Pancreas (tissue), 10 donors: Measurements from ENCODE around the gene GLT8D2. TPM values are rescaled to one million over a fixed set of nuclear protein-coding genes. Genes with fewer than 3 reads are reported as not detected.
"Not testable (repeated sequence)": the region's sequence is repeated elsewhere in the genome, so short reads cannot be mapped to it uniquely, and the experiment has no call there.

Experiments
- ATAC-seq, 4 donors: fragments of 200-7000 bp; cut with Tn5 transposase; one replicate each; pipeline versions ENCODE4 v1.8.0 to v1.9.1; 2020; ENCODE audit warnings: mild to moderate bottlenecking in 4 of 4, moderate library complexity in 4 of 4
- DNase-seq, 6 donors: peaks; one replicate each; pipeline ENCODE4 v3.0.0-alpha.2; 2020
- FAIRE-seq: peaks from 2 replicates; lab custom pipeline; 2012; peaks lifted over from hg19 to GRCh38; lab: Jason Lieb, UNC
- H3K27ac ChIP-seq, 4 donors: fragments of 200-600 bp; sonication (generic); 1 replicate in 3 of 4; 2 replicates in 1 of 4; pipeline versions ENCODE4 v1.5.0 to v1.8.0; 2020
- H3K27me3 ChIP-seq, 4 donors: fragments of 200-600 bp; one replicate each; pipeline ENCODE4 v1.8.0; 2021
- H3K36me3 ChIP-seq, 3 donors: fragments of 200-600 bp; sonication (generic) in 1 of 3; one replicate each; pipeline versions ENCODE4 v1.5.0 to v1.8.0; 2020 to 2021
- H3K4me1 ChIP-seq, 3 donors: fragments of 200-600 bp; one replicate each; pipeline ENCODE4 v1.8.0; 2021
- H3K4me3 ChIP-seq, 4 donors: fragments of 200-600 bp; sonication (generic) in 2 of 4; one replicate each; pipeline versions ENCODE4 v1.5.0 to v1.8.0; 2020 to 2021
- H3K9me3 ChIP-seq, 4 donors: fragments of 200-600 bp; one replicate each; pipeline ENCODE4 v1.8.0; 2021
- WGBS, 2 donors: extraction: QIAGEN DNeasy Blood & Tissue Kit; methylation state at CpG; one replicate each; pipeline ENCODE4 v1.1.7; 2013; 5-methylcytosine and 5-hydroxymethylcytosine counted together
- intact Hi-C, 3 donors: fragments of 100-400 bp; cut with DNase I; formaldehyde crosslinking; loops; one replicate each; pipeline versions ENCODE4 v1.11.1 to v1.14.2; 2022
- polyA plus RNA-seq, 2 donors: library from polyadenylated mRNA; stranded (reverse); fragments of 200-250 nt; gene quantifications; one replicate each; pipeline ENCODE4 v1.2.3, GENCODE V29; 2013
- total RNA-seq, 6 donors: library from RNA; stranded (reverse); fragmentation: NEBNext Ultra II Directional in 4 of 6; extraction: Animal tissue kit (Norgen Biotek cat#: 25700) in 4 of 6; gene quantifications; one replicate each; pipeline versions ENCODE4 v1.2.1 to v1.2.4, GENCODE V29; 2021 to 2023
- TF ChIP-seq, protein P1 (sequence below), 4 donors: fragments of 200-600 bp; sonication (generic) in 3 of 4; IDR thresholded peaks; one replicate each; pipeline versions ENCODE4 v1.5.0 to v1.8.0; 2021; ENCODE audit warnings: antibody characterized with exemption in 4 of 4
- donor health status: healthy with polysubstance abuse.
- donor health status: DM: no; HTN: no; CAD: no; lungs with moderate emphysema.
- donor health status: DM: no; HTN: no; CAD: no.
- donor health status: control.
- donor health status: control.
- donor health status: Bipolar disorder and iron deficiency.
- donor health status: DM: yes; HTN: yes; CAD: no.
- donor health status: DM: no; HTN: no; CAD: no.
- donor health status: DM: no; HTN: no; CAD: no.
- donor health status: DM: yes; HTN: yes; CAD: no.

Gene GLT8D2
- total and polyA plus RNA-seq, 8 donors, result 0.32 to 5.3 (median 2.3) TPM

DNA sequence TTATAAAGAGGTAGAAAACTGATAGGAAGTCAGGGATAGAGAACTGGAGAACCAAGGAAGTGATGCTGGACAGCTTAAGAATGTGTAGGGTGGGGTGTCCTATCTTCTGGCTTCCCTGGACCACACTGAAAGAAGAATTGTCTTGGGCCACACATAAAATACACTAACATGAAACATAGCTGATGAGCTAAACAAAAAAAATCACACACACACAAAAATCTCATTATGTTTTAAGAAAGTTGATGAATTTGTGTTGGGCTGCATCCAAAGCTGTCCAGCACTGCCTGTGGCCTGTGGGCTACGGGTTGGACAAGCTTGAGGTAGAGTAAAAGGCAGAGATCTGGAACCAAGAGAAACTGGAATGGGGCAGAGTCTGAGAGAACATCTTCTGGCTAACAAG lies 7.4 kb downstream of the GLT8D2 start:
- intact Hi-C loops, result no loop called here
- 63 to 95% methylated on average over 1 of the region's 1 CpG for WGBS, 2 donors
- no peaks in the 10 kb centered on the region for H3K36me3 ChIP-seq
- H3K4me1 ChIP-seq, result no peaks in the 10 kb centered on the region
- H3K27ac ChIP-seq, result no peak overlapping the region
- ATAC-seq, result no peak
- FAIRE-seq, result no peak
- H3K27me3 ChIP-seq, result no peaks in the 10 kb centered on the region
- no peaks in the 10 kb centered on the region for H3K9me3 ChIP-seq
- no peak overlapping the region for H3K4me3 ChIP-seq
- TF ChIP-seq, protein P1, sequence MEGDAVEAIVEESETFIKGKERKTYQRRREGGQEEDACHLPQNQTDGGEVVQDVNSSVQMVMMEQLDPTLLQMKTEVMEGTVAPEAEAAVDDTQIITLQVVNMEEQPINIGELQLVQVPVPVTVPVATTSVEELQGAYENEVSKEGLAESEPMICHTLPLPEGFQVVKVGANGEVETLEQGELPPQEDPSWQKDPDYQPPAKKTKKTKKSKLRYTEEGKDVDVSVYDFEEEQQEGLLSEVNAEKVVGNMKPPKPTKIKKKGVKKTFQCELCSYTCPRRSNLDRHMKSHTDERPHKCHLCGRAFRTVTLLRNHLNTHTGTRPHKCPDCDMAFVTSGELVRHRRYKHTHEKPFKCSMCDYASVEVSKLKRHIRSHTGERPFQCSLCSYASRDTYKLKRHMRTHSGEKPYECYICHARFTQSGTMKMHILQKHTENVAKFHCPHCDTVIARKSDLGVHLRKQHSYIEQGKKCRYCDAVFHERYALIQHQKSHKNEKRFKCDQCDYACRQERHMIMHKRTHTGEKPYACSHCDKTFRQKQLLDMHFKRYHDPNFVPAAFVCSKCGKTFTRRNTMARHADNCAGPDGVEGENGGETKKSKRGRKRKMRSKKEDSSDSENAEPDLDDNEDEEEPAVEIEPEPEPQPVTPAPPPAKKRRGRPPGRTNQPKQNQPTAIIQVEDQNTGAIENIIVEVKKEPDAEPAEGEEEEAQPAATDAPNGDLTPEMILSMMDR (IDR thresholded peaks at IDR 0.05), result no peak
- no peak for DNase-seq

DNA sequence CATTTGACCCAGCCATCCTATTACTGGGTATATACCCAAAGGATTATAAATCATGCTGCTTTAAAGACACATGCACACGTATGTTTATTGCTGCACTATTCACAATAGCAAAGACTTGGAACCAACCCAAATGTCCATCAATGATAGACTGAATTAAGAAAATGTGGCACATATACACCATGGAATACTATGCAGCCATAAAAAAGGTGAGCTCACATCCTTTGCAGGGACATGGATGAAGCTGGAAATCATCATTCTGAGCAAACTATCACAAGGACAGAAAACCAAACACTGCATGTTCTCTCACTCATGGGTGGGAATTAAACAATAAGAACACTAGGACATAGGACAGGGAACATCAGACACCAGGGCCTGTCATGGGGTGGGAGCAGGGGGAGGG lies 10.2 kb downstream of the GLT8D2 start:
- H3K36me3 ChIP-seq, H3K4me1 ChIP-seq, H3K9me3 ChIP-seq, intact Hi-C loops, H3K27ac ChIP-seq, H3K4me3 ChIP-seq, FAIRE-seq, DNase-seq, H3K27me3 ChIP-seq, ATAC-seq: not testable (repeated sequence)
- 72 to 77% methylated on average over 1 of the region's 1 CpG for WGBS, 2 donors

DNA sequence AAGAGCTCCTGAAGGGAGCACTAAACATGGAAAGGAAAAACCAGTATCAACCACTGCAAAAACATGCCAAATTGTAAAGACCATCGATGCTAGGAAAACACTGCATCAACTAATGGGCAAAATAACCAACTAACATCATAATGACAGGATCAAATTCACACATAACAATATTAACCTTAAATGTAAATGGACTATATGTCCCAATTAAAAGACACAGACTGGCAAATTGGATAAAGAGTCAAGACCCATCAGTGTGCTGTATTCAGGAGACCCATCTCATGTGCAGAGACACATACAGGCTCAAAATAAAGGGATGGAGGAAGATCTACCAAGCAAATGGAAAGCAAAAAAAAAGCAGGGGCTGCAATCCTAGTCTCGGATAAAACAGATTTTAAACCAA lies 13.8 kb downstream of the GLT8D2 start:
- ATAC-seq, H3K9me3 ChIP-seq, H3K4me1 ChIP-seq, H3K36me3 ChIP-seq, DNase-seq, FAIRE-seq, H3K27ac ChIP-seq, intact Hi-C loops, H3K4me3 ChIP-seq, H3K27me3 ChIP-seq: not testable (repeated sequence)
- WGBS, 2 donors, result 74 to 84% methylated on average over 2 of the region's 2 CpGs

DNA sequence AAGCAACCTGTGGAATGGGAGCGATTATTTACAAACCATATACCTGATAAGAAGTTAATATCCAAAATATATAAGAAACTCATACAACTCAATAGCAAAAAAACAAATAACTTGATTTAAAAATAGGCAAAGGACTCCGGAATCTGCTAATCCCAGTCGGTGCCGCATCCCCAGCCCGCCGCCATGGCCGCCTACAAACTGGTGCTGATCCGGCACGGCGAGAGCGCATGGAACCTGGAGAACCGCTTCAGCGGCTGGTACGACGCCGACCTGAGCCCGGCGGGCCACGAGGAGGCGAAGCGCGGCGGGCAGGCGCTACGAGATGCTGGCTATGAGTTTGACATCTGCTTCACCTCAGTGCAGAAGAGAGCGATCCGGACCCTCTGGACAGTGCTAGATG lies 19.4 kb downstream of the GLT8D2 start:
- WGBS, 2 donors, result 81 to 91% methylated on average over 7 to 10 of the region's 27 CpGs
- DNase-seq, H3K27ac ChIP-seq, FAIRE-seq, H3K27me3 ChIP-seq, intact Hi-C loops, H3K9me3 ChIP-seq, H3K4me3 ChIP-seq, H3K4me1 ChIP-seq, H3K36me3 ChIP-seq: not testable (repeated sequence)
- peak in 2 of 4 donors; percentile 26 to 51 for ATAC-seq

DNA sequence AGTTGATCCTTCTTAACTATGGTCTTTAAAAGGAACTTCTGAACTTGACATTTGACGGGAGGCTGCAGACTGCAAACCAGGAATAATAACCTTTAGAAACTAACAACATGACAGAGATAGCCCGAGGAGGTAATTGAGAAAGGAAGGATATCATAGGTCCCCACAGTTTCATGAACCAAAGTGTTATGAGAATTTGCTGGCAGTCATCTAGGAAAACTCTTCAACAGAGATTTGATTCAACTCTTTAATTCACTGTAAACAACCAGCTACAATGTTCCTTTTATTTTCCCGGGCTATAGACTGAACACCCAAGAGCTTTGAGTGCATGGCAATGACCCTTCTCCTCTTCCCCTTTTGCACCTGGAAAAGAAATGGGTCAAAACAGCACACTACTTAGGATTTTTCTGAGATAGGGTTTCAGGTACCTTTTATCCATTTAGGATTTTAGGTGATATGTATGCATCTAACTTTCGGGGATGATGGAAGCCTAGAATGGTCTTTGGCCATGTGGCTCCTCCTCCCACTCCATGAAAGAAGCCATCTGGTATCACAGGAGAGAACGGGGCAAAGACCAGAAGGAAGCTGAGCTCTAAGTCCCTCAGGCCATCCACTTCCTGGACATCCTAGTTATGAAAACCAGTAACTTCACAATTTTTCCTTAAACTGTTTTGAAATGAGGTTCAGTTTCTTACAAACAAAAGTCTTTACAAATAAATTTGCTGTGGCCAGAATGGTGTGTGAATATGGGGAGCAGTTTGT lies 23.0 kb downstream of the GLT8D2 start:
- H3K4me3 ChIP-seq, result no peak overlapping the region
- no peak for FAIRE-seq
- H3K9me3 ChIP-seq, result no peaks in the 10 kb centered on the region
- TF ChIP-seq, protein P1 (IDR thresholded peaks at IDR 0.05), result no peak
- whole genome bisulfite sequencing, 2 donors, result 64 to 66% methylated on average over 5 of the region's 5 CpGs
- H3K27ac ChIP-seq, result no peak overlapping the region
- no peak for DNase-seq
- intact Hi-C loops, result no loop called here
- no peak for ATAC-seq
- H3K36me3 ChIP-seq, result no peaks in the 10 kb centered on the region
- no peaks in the 10 kb centered on the region for H3K27me3 ChIP-seq
- no peaks in the 10 kb centered on the region for H3K4me1 ChIP-seq

DNA sequence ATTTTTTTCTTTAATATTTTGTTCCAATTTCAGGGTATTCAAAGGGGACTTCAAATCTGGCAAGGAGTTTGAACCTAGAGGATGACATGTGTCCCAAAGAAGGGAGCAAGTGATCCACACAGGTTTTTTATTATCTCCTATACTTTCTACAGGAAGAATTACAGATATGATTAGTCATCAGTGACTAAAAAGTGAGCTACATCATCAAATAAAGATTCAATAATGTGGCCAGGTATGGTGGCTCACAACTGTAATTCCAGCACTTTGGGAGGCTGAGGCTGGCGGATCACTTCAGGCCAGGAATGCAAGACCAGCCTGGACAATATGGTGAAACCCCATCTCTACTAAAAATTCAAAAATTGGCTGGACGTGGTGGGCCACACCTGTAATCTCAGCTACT lies 24.2 kb downstream of the GLT8D2 start:
- DNase-seq, result no peak
- no peak for ATAC-seq
- H3K36me3 ChIP-seq, result no peaks in the 10 kb centered on the region
- no peaks in the 10 kb centered on the region for H3K27me3 ChIP-seq
- intact Hi-C loops, result no loop called here
- WGBS, 2 donors, result 91 to 98% methylated on average over 2 of the region's 2 CpGs
- no peaks in the 10 kb centered on the region for H3K9me3 ChIP-seq
- H3K27ac ChIP-seq, result no peak overlapping the region
- FAIRE-seq, result no peak
- H3K4me3 ChIP-seq, result no peak overlapping the region
- no peaks in the 10 kb centered on the region for H3K4me1 ChIP-seq
- TF ChIP-seq, protein P1 (IDR thresholded peaks at IDR 0.05), result no peak
